Heart right ventricle (tissue), 16 donors: ENCODE measurements around the gene ANKH. TPM values are rescaled to one million over a fixed set of nuclear protein-coding genes. Genes with fewer than 3 reads are reported as not detected.
A peak's percentile ranks its signal among the peaks of the same experiment; 100 is the strongest.

ENCODE experiments used
- ATAC-seq, 8 donors: fragments of 200-7000 bp; cut with Tn5 transposase; one replicate each; pipeline ENCODE4 v1.9.1; 2020; ENCODE audit warnings: mild to moderate bottlenecking in 8 of 8, moderate library complexity in 8 of 8, moderate number of reproducible peaks in 1 of 8
- DNase-seq, 2 donors: peaks; one replicate each; pipeline ENCODE4 v3.0.0-alpha.2; 2020
- H3K27ac ChIP-seq, 10 donors: fragments of 200-600 bp; sonication (generic) in 2 of 10; one replicate each; pipeline versions ENCODE4 v1.5.0 to v1.8.0; 2020 to 2022; ENCODE audit warnings: mild to moderate bottlenecking in 3 of 10
- H3K27me3 ChIP-seq, 7 donors: fragments of 200-600 bp; one replicate each; pipeline ENCODE4 v1.8.0; 2021 to 2022; ENCODE audit warnings: mild to moderate bottlenecking in 2 of 7
- H3K36me3 ChIP-seq, 9 donors: fragments of 200-600 bp; sonication (generic) in 1 of 9; one replicate each; pipeline versions ENCODE4 v1.5.0 to v1.8.0; 2020 to 2022; ENCODE audit warnings: mild to moderate bottlenecking in 2 of 9
- H3K4me1 ChIP-seq, 9 donors: fragments of 200-600 bp; sonication (generic) in 1 of 9; one replicate each; pipeline versions ENCODE4 v1.5.0 to v1.8.0; 2020 to 2022; ENCODE audit warnings: mild to moderate bottlenecking in 4 of 9
- H3K4me3 ChIP-seq, 10 donors: fragments of 200-600 bp; sonication (generic) in 2 of 10; one replicate each; pipeline versions ENCODE4 v1.5.0 to v1.8.0; 2020 to 2022; ENCODE audit warnings: mild to moderate bottlenecking in 7 of 10, moderate library complexity in 2 of 10
- H3K9me3 ChIP-seq, 11 donors: fragments of 200-600 bp in 10 of 11; sonication (generic) in 2 of 11; one replicate each; pipeline versions ENCODE4 v1.5.0 to v1.8.0; 2013 to 2022; ENCODE audit warnings: mild to moderate bottlenecking in 2 of 11, control low read depth in 1 of 11, moderate library complexity in 1 of 11
- CTCF ChIP-seq, 9 donors: fragments of 200-600 bp; sonication (generic) in 2 of 9; IDR thresholded peaks; one replicate each; pipeline versions ENCODE4 v1.5.0 to v1.8.0; 2021 to 2022; ENCODE audit warnings: antibody characterized with exemption in 9 of 9, mild to moderate bottlenecking in 5 of 9, moderate library complexity in 1 of 9
- WGBS, 2 donors: extraction: QIAGEN DNeasy Blood & Tissue Kit; methylation state at CpG; one replicate each; pipeline ENCODE4 v1.1.7; 2013; ENCODE audit warnings: inconsistent platforms in 1 of 2; 5-methylcytosine and 5-hydroxymethylcytosine counted together
- intact Hi-C, 10 donors: fragments of 100-400 bp; cut with DNase I; formaldehyde crosslinking; loops; one replicate each; pipeline versions ENCODE4 v1.11.1 to v1.14.2; 2022
- polyA plus RNA-seq, 2 donors: library from polyadenylated mRNA; stranded (reverse); fragments of 200-250 nt; gene quantifications; one replicate each; pipeline ENCODE4 v1.2.3, GENCODE V29; 2013
- total RNA-seq, 10 donors: library from RNA; stranded (reverse); fragmentation: NEBNext Ultra II Directional in 3 of 10; extraction: Animal tissue kit (Norgen Biotek cat#: 25700) in 3 of 10; gene quantifications; one replicate each; pipeline versions ENCODE4 v1.2.1 to v1.2.4, GENCODE V29; 2021 to 2023
- donor health status: Arrhythmogenic right ventricular cardiomyopathy.
- donor health status: ischemic (EF 13 %, LVEDD 7.1; RV severe dilation, severe dysfunction).
- donor health status: healthy with polysubstance abuse.
- donor health status: DM: no; HTN: yes; CAD: no.
- donor health status: DM: no; HTN: no; CAD: no.
- donor health status: ischemic (EF 25% LVEDD 6.9; RV normal size, moderate dysfunction).
- donor health status: ischemic (EF 25% LVEDD 5.7; RV mildly dilated, moderate dysfunction).
- donor health status: healthy.
- donor health status: DM: yes; HTN: yes; CAD: no.
- donor health status: Ischemic cardiomyopathy.
- donor health status: ischemic (EF 35%, LVEDD 5.7; RV mildly dilated, moderate dysfunction).
- donor health status: nonischemic (EF 11% LVEDD 7.7; RV severe dilation, severe dysfunction).
- donor health status: DM: yes; HTN: yes; CAD: no.
- donor health status: PGD.
- donor health status: ischemic (EF 29% LVEDD 5.4; RV normal size, mild dysfunction).
- donor health status: nonischemic (EF 23%, LVEDD 6.1; RV moderate dilation, normal function).

Gene ANKH
- total and polyA plus RNA-seq, 12 donors: 51.0 to 256 (median 192) TPM

DNA sequence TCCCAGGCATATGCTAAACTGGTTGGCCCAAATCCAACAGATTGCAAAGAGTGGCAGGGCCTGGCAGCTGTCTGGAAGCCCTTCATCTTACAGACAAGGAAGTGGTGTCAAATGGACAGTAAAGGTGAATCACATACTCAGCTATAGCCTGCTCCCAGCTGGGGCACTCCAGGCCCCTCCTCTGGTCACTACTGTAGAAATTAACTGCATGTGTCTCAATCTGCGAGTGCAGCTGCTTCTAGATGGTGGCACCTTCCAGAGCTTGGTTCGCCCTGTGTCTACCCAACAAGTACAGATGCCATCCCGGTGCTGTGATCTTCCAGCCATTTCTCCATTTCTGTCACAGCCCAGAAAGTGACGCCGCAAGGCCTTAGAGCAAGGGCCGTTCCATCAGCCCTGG, 156.9 kb downstream of the ANKH start:
- intact Hi-C loops: no loop called here
- H3K27ac ChIP-seq: peak overlapping the region in 2 of 10 donors; percentile 27 to 44
- 92 to 94% methylated on average over 6 of the region's 6 CpGs for WGBS, 2 donors
- H3K4me1 ChIP-seq: peaks cover 0 to 13% (median 8%) of the 10 kb centered on the region in 9 donors
- H3K36me3 ChIP-seq: peaks cover 0 to 94% (median 53%) of the 10 kb centered on the region in 9 donors
- H3K9me3 ChIP-seq: no peaks in the 10 kb centered on the region
- no peaks in the 10 kb centered on the region for H3K27me3 ChIP-seq
- no peak for TF ChIP-seq CTCF (IDR thresholded peaks at IDR 0.05)
- DNase-seq (no peak), ATAC-seq (peak in 5 of 8 donors; percentile 31 to 76 (median 60))
- no peak overlapping the region for H3K4me3 ChIP-seq

DNA sequence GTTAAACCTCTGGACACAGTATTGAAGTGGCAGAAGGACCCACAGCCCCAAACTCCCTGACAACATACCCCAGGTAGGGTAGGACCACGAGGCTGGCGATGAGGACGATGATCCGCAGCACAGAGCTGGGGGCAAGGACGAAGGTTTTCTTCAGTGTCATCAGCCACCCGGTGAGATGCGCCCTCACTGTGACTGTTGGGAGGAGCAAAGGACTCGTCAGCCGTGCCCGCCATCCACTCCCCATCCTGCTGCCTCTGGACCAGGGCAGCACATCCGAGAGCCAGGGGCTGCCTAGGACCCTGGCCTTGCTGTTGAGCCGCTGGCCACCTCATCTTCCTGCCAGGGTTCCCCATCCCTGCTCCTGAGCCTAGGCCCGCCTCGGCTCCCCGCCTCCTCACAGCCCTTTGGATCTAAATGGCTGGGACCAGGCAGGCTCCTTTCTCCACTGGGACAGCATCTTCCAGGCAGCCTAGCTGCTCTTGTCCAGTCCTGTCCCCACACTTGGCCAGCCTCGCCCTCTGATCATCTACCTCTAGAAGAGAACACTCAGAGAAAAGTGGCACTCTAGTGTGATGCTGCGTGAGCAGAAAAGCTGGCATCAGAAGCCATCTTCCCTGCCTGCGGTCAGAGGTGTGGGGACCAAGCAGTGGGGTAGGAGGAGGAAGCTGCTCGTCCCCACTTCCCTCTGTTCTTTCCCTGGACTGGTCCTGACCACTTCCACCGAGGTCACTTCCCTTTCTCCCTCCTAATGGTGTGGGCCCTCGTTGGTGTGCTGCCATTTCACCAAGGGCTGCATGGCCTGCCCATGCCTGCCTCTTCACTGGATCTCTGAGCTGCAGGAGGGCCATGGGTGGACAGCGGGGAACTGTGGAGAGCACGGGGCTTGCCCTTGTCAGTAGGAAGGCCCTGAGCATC, 157.8 kb downstream of the ANKH start:
- no peaks in the 10 kb centered on the region for H3K27me3 ChIP-seq
- peaks cover 0 to 13% (median 8%) of the 10 kb centered on the region in 9 donors for H3K4me1 ChIP-seq
- ATAC-seq: peak in 6 of 8 donors; percentile 8 to 26 (median 15)
- 95 to 96% methylated on average over 23 of the region's 23 CpGs for WGBS, 2 donors
- DNase-seq: no peak
- peak overlapping the region in 2 of 10 donors; percentile 27 to 44 for H3K27ac ChIP-seq
- peaks cover 0 to 98% (median 60%) of the 10 kb centered on the region in 9 donors for H3K36me3 ChIP-seq
- H3K9me3 ChIP-seq: no peaks in the 10 kb centered on the region
- H3K4me3 ChIP-seq: no peak overlapping the region
- no peak for TF ChIP-seq CTCF (IDR thresholded peaks at IDR 0.05)
- intact Hi-C loops: no loop called here

- DNase-seq (no peak), ATAC-seq (peak in 1 of 8 donors; percentile 12)
- H3K9me3 ChIP-seq: no peaks in the 10 kb centered on the region
- no peaks in the 10 kb centered on the region for H3K27me3 ChIP-seq
- no peak for TF ChIP-seq CTCF (IDR thresholded peaks at IDR 0.05)
- peaks cover 0 to 100% (median 70%) of the 10 kb centered on the region in 9 donors for H3K36me3 ChIP-seq
- no peak overlapping the region for H3K27ac ChIP-seq
- intact Hi-C loops: no loop called here
- H3K4me3 ChIP-seq: no peak overlapping the region
- WGBS, 2 donors: 98 to 99% methylated on average over 17 of the region's 17 CpGs
- peaks cover 0 to 13% (median 8%) of the 10 kb centered on the region in 9 donors for H3K4me1 ChIP-seq
Measured at GRCh38 chr5:14712666-14713065, 158.9 kb downstream of the ANKH start.

GRCh38 chr5:14712131-14712530, 159.4 kb downstream of the ANKH start:
- Histone ChIP-seq H3K4me1 (peaks cover 0 to 16% (median 10%) of the 10 kb centered on the region in 9 donors), H3K9me3 (no peaks in the 10 kb centered on the region), H3K4me3 (no peak overlapping the region), H3K36me3 (peaks cover 0 to 100% (median 73%) of the 10 kb centered on the region in 9 donors), H3K27me3 (no peaks in the 10 kb centered on the region), H3K27ac (peak overlapping the region in 1 of 10 donors; percentile 2)
- intact Hi-C loops: no loop called here
- no peak for DNase-seq
- 87 to 89% methylated on average over 11 of the region's 11 CpGs for WGBS, 2 donors
- no peak for TF ChIP-seq CTCF (IDR thresholded peaks at IDR 0.05)
- ATAC-seq: no peak
